GM12892 (cell line): Measurements from ENCODE around the gene NEURL1.

Experiments
- POLR2A ChIP-seq: IDR thresholded peaks from 2 replicates; pipeline ENCODE4 v1.6.1; 2011; ENCODE audit warnings: low read depth, low read length, control low read depth
- POLR2AphosphoS5 ChIP-seq: IDR thresholded peaks from 2 replicates; pipeline ENCODE4 v1.6.1; 2011; ENCODE audit warnings: low read depth, low read length, control low read depth
- TAF1 ChIP-seq: IDR thresholded peaks from 2 replicates; pipeline ENCODE4 v1.6.1; 2011; ENCODE audit warnings: low read depth, mild to moderate bottlenecking, control low read depth, low read length, borderline replicate concordance

DNA sequence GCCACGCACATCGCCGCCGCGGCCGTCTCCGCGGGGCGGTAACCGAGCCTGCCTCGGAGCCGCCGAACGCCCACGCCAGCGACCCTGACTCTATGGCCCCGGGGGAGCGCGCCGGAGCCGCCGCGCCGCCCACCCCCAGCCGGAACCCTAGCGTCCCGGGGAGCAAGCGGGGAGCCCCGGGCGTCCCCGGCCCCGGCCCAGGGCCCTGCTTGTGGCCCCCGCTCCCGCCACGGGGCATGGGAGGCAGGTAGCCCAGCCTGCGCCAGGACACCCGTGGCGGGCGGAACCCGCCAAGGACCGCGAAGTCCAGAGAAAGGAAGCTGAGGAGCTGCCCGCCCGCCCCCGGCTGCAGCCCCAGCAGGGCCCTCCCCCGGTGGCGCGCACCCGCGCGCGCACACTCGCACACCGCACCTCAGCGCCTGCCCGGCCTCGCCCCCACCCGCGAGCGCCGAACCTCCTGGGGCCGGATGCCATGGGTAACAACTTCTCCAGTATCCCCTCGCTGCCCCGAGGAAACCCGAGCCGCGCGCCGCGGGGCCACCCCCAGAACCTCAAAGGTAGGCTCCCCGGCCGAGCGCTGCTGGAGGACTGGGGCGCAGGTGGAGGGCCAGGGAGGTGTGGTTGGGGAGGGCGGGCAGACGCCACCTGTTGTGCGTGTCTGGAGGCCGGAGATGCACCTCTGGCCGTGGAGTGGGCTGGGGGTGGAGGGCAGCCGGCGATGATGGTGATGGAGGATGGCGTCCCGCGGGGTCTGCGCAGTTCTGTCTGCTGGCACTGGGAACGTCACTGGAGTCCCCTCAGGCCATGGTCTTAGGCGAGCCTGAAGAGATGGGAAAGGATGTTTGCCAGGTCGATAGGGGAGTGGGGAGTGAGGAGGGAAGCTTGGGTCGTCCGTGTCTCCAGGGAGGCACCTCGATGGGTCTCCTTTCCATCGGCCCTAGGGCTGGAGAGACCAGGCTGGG, 692 bp downstream of the NEURL1 start:
- no peak for TF ChIP-seq POLR2AphosphoS5
- no peak for TF ChIP-seq POLR2A
- TF ChIP-seq TAF1, result no peak
